Gastroesophageal sphincter (tissue), 4 donors: ENCODE measurements around the gene SASH1. TPM values are rescaled to one million over a fixed set of nuclear protein-coding genes. Genes with fewer than 3 reads are reported as not detected.

Experiments
- ATAC-seq: fragments of 150-250 bp; one replicate; pipeline ENCODE4 v1.9.1; 2016; ENCODE audit warnings: mild to moderate bottlenecking, moderate library complexity
- H3K27ac ChIP-seq, 4 donors: fragments of 200-600 bp; sonication (generic) in 3 of 4; 1 replicate in 3 of 4; 2 replicates in 1 of 4; pipeline ENCODE4 v1.5.1; 2016 to 2019
- H3K27me3 ChIP-seq: fragments of 200-600 bp; sonication (generic); one replicate; pipeline ENCODE4 v1.5.1; 2019
- H3K36me3 ChIP-seq, 2 donors: fragments of 200-600 bp; sonication (generic); one replicate each; pipeline ENCODE4 v1.5.1; 2019; ENCODE audit warnings: control low read depth in 1 of 2
- H3K4me1 ChIP-seq, 3 donors: fragments of 200-600 bp; sonication (generic); 1 replicate in 2 of 3; 2 replicates in 1 of 3; pipeline ENCODE4 v1.5.1; 2016 to 2019; ENCODE audit warnings: control low read depth in 2 of 3
- H3K4me3 ChIP-seq, 2 donors: fragments of 200-600 bp; sonication (generic); one replicate each; pipeline ENCODE4 v1.5.1; 2019; ENCODE audit warnings: mild to moderate bottlenecking in 1 of 2, moderate library complexity in 1 of 2
- H3K9me3 ChIP-seq, 3 donors: fragments of 200-600 bp; sonication (generic); one replicate each; pipeline ENCODE4 v1.5.1; 2017 to 2019; ENCODE audit warnings: control low read depth in 2 of 3
- EP300 ChIP-seq: sonication (generic); formaldehyde crosslinking; IDR thresholded peaks from one replicate; pipeline ENCODE4 v1.6.1; 2017; ENCODE audit warnings: antibody characterized with exemption, mild to moderate bottlenecking
- POLR2A ChIP-seq, 2 donors: fragments of 450-650 bp; IDR thresholded peaks; one replicate each; pipeline ENCODE4 v1.6.1; 2017; ENCODE audit warnings: antibody characterized with exemption in 2 of 2, mild to moderate bottlenecking in 2 of 2, moderate library complexity in 1 of 2
- POLR2AphosphoS5 ChIP-seq: sonication (generic); formaldehyde crosslinking; IDR thresholded peaks from one replicate; pipeline ENCODE4 v1.6.1; 2017; ENCODE audit warnings: antibody characterized with exemption
- WGBS, 2 donors: methylation state at CpG; one replicate each; pipeline ENCODE4 v1.1.5; 2018; ENCODE audit warnings: low coverage in 1 of 2; 5-methylcytosine and 5-hydroxymethylcytosine counted together
- total RNA-seq, 4 donors: library from RNA; depleted of rRNA; stranded (reverse); fragments of >200 nt; gene quantifications; one replicate each; pipeline ENCODE4 v1.1.0, GENCODE V29; 2016
- TF ChIP-seq, protein P1 (sequence below), 4 experiments: fragments of 200-600 bp in 2 of 4; fragments of 450-650 bp in 2 of 4; sonication (generic) in 1 of 4; IDR thresholded peaks; one replicate each; pipeline ENCODE4 v1.5.1; 2017 to 2019; ENCODE audit warnings: antibody characterized with exemption in 4 of 4, mild to moderate bottlenecking in 2 of 4, moderate library complexity in 2 of 4

Gene SASH1
- total RNA-seq, 4 donors from 2014 or later: 48.9 to 78.9 (median 64.6) TPM

DNA sequence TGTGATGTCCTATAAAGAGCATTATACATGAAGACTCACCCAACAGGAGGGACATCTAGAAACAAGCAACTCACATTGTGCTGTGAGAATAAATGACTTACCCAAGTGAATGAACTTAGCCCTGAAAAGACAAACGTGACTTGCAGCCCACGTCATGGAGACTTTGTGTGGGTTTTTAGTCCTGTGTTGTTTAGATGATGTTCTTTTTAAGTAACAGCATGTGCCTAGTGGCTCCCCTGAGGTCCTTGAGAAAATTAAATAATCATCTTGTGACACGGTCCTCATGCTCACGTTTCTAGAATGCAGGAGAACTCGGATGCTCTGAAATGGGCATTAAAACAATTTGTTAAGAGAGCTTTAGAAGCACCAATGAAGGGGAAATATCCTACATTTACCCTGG lies 165.1 kb downstream of the SASH1 start:
- Histone ChIP-seq H3K4me1 (peaks cover 0 to 37% (median 0%) of the 10 kb centered on the region in 3 donors), H3K9me3 (no peaks in the 10 kb centered on the region), H3K27me3 (no peaks in the 10 kb centered on the region), H3K36me3 (no peaks in the 10 kb centered on the region), H3K27ac (peak overlapping the region; percentile 81 to 91 (median 86)), H3K4me3 (peak overlapping the region in 1 of 2 donors; percentile 54)
- WGBS, 2 donors: 13 to 16% methylated on average over 5 of the region's 5 CpGs
- peak; percentile 73 for ATAC-seq
- TF ChIP-seq, protein P1, sequence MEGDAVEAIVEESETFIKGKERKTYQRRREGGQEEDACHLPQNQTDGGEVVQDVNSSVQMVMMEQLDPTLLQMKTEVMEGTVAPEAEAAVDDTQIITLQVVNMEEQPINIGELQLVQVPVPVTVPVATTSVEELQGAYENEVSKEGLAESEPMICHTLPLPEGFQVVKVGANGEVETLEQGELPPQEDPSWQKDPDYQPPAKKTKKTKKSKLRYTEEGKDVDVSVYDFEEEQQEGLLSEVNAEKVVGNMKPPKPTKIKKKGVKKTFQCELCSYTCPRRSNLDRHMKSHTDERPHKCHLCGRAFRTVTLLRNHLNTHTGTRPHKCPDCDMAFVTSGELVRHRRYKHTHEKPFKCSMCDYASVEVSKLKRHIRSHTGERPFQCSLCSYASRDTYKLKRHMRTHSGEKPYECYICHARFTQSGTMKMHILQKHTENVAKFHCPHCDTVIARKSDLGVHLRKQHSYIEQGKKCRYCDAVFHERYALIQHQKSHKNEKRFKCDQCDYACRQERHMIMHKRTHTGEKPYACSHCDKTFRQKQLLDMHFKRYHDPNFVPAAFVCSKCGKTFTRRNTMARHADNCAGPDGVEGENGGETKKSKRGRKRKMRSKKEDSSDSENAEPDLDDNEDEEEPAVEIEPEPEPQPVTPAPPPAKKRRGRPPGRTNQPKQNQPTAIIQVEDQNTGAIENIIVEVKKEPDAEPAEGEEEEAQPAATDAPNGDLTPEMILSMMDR (IDR thresholded peaks at IDR 0.05): no peak
- TF ChIP-seq POLR2AphosphoS5: peak; percentile 46
- TF ChIP-seq POLR2A (IDR thresholded peaks at IDR 0.05): peak in 1 of 2 donors; percentile 19
- peak; percentile 71 for TF ChIP-seq EP300

DNA sequence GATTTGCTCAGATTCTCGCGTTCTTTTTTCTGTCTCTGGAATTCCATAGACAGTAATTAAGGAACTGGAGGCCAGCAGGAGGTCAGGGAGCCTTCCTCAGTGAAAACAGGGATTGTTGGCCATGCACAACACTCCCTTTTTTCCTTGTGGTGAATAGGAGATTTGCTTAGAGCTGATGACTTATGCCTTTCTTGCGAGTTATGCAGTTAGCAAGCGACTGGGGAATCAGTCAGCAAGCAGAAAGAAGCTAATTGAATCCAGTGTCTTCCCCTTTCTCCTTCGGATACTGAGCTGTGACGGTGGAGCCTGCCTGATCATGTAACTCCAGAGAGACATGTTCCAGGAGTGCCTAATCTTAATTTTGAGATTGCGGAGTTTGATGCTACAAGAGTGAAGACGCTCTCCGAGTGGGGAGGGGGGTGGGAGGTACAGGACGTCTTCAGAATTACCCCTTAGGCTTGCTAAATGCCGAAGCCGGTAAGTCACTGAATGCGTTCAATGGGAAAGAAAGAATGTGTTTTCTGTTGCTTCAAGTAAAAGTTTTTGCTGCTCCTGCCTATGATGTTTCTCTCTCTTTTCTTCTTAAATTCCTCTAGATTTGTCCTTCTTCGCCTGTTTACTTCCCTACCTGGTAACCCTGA lies 165.9 kb downstream of the SASH1 start:
- no peaks in the 10 kb centered on the region for H3K27me3 ChIP-seq
- TF ChIP-seq POLR2A (IDR thresholded peaks at IDR 0.05): peak; percentile 42 to 44
- TF ChIP-seq, protein P1 (IDR thresholded peaks at IDR 0.05): peak in 2 of 4 experiments; percentile 29 to 32
- peak; percentile 57 for TF ChIP-seq POLR2AphosphoS5
- no peak for TF ChIP-seq EP300
- H3K4me1 ChIP-seq: peaks cover 0 to 43% (median 0%) of the 10 kb centered on the region in 3 donors
- peak; percentile 38 for ATAC-seq
- 8 to 20% methylated on average over 4 to 11 of the region's 14 CpGs for WGBS, 2 donors
- peak overlapping the region; percentile 81 to 91 (median 86) for H3K27ac ChIP-seq
- H3K9me3 ChIP-seq: no peaks in the 10 kb centered on the region
- H3K36me3 ChIP-seq: no peaks in the 10 kb centered on the region
- H3K4me3 ChIP-seq: peak overlapping the region; percentile 54 to 71

DNA sequence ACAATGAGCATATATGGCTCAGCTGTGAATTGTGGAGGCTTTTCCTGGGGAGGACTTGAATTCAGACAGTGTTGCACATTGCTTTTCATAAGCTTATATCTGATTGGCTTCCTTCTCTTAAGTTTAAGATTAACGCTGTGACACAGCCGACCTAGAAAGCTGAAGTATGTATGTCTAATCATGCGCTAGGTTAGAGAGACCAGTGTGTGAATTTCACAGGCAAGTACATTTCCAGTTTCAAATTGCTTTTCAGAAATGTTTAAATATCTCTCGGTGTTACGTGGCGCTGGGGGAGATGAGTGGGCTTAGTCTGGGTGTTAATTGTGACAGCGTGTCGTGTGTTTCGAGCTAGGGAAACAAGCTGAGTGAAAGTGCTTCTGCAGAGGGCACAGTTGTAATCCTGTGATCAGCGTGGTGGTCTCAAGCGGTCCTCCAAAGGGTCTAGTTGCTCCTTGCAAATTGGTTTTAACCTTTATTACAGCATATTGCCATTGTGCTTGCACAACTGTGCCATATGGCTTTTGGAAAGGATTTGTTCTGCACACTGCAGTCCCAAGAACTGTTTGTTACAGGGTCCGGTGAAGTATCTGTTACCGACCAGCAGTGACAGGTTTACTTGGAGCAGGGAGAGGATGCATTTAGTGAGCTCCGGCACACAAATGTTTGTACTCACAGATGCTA lies 166.6 kb downstream of the SASH1 start:
- TF ChIP-seq EP300: no peak
- TF ChIP-seq, protein P1 (IDR thresholded peaks at IDR 0.05): no peak
- TF ChIP-seq POLR2A (IDR thresholded peaks at IDR 0.05): no peak
- TF ChIP-seq POLR2AphosphoS5: no peak
- Histone ChIP-seq H3K27ac (peak overlapping the region; percentile 81 to 91 (median 86)), H3K4me3 (peak overlapping the region; percentile 54 to 71), H3K4me1 (peaks cover 0 to 50% (median 0%) of the 10 kb centered on the region in 3 donors), H3K36me3 (no peaks in the 10 kb centered on the region), H3K9me3 (no peaks in the 10 kb centered on the region), H3K27me3 (no peaks in the 10 kb centered on the region)
- peak; percentile 3 for ATAC-seq
- WGBS, 2 donors: 5 to 7% methylated on average over 12 to 14 of the region's 14 CpGs

DNA sequence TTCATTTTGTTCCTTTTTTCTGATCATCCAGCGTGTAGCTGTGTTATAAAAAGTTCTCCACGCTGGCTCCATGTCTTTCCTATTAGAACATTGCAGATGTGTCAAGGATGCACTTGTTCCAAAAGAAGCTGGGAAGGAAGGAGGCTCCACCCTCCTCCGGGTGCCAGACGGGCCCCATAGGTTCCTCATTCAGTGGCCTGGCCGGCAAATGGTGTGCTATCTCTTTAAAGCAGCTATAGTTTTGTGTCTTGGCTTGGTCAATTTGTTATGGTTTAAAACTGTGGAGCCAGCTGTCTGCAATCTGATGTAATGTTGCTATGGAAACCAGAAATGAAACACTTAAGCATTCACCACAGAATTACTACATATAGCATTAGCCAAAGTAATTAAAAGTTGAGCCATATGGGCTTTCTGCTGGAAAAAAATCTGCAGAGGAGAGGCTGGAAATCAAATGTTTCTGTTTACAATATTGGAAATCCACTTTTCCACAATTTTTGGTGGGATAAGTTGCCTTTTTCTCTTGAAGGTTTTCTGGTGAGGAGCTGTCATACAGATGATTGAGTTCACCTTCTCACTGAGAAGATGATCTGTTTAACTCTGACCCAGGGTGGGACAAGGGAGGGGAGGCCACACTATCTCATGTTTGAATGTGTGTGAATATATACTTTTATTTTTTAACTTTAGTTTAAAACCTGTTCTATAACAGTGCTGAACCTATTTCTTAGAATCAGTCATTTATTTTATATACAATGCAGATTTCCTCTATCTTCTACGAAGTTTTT lies 167.4 kb downstream of the SASH1 start:
- Histone ChIP-seq H3K27me3 (no peaks in the 10 kb centered on the region), H3K36me3 (no peaks in the 10 kb centered on the region), H3K4me3 (peak overlapping the region; percentile 54 to 71), H3K27ac (peak overlapping the region; percentile 81 to 91 (median 86)), H3K9me3 (no peaks in the 10 kb centered on the region), H3K4me1 (peaks cover 0 to 58% (median 0%) of the 10 kb centered on the region in 3 donors)
- ATAC-seq: peak; percentile 69
- TF ChIP-seq EP300 (no peak), POLR2AphosphoS5 (peak; percentile 47), POLR2A (IDR thresholded peaks at IDR 0.05) (peak; percentile 43 to 59)
- TF ChIP-seq, protein P1 (IDR thresholded peaks at IDR 0.05): no peak
- 8% methylated on average over 6 of the region's 6 CpGs for WGBS, 2 donors
